HCT116 (cell line): ENCODE measurements around the gene CCDC121. TPM values are rescaled to one million over a fixed set of nuclear protein-coding genes. Genes with fewer than 3 reads are reported as not detected.
"Not testable (repeated sequence)": the region's sequence is repeated elsewhere in the genome, so short reads cannot be mapped to it uniquely, and the experiment has no call there.

Experiments used
- ATAC-seq: fragments of 200-7000 bp; cut with Tn5 transposase; 2 replicates; pipeline ENCODE4 v1.9.1; 2020; ENCODE audit warnings: mild to moderate bottlenecking, moderate library complexity
- BruUV-seq: library from RNA; stranded (reverse); fragments of 400-500 nt; replicated peaks from 2 replicates; lab custom pipeline; 2021; lab: Mats Ljungman, UMichigan
- CTCF ChIA-PET: fragments of 300-600 bp; sonication (Branson Sonifier 250); formaldehyde crosslinking; loops from one replicate; lab custom pipeline; 2021; ENCODE audit warnings: antibody characterized with exemption; lab: Charles Lee
- POLR2A ChIA-PET: fragments of 300-600, 350-600 bp; sonication (Branson Sonifier 250); formaldehyde crosslinking; loops from one replicate; lab custom pipeline; 2021; ENCODE audit warnings: antibody characterized with exemption; lab: Charles Lee
- RAD21 ChIA-PET, 2 experiments: fragments of 300-600 bp; sonication (Branson Sonifier 250); formaldehyde crosslinking; loops; one replicate each; lab custom pipeline; 2023; ENCODE audit warnings: low total read pairs in 2 of 2; ENCODE audit not compliant: uncharacterized antibody in 2 of 2, unreplicated experiment in 2 of 2, low non-redundant PET in 1 of 2; lab: Charles Lee
- DNase-seq: peaks from one replicate; pipeline ENCODE4 v3.0.0-alpha.2; 2010; ENCODE audit warnings: low read depth, low spot score
- H2AFZ ChIP-seq: fragments of 200-600 bp; shearing (Covaris generic), sonication (generic); 2 replicates; pipeline ENCODE4 v1.6.1; 2017; ENCODE audit warnings: low read depth, mixed run types, mixed read lengths, antibody characterized with exemption, low read length; ENCODE audit not compliant: poor library complexity, severe bottlenecking
- H3K27ac ChIP-seq: 2 replicates; pipeline ENCODE4 v1.5.1; 2012; ENCODE audit warnings: low read depth, low read length
- H3K27me3 ChIP-seq: fragments of 200-600 bp; sonication (generic); 2 replicates; pipeline ENCODE4 v1.6.1; 2016; ENCODE audit warnings: mixed run types, low read length, mixed read lengths; ENCODE audit not compliant: insufficient read depth
- H3K36me3 ChIP-seq, 2 experiments: fragments of 200-500 bp in 1 of 2; fragments of 200-600 bp in 1 of 2; sonication (Bioruptor generic) in 1 of 2; sonication (generic) in 1 of 2; 2 replicates each; pipeline versions ENCODE4 v1.5.1 to v1.6.1; 2014 to 2016; ENCODE audit warnings: low read length in 2 of 2, inconsistent platforms in 1 of 2, mixed read lengths in 1 of 2, mixed run types in 1 of 2; ENCODE audit not compliant: insufficient read depth in 2 of 2, control insufficient read depth in 1 of 2
- H3K4me1 ChIP-seq, 2 experiments: fragments of 200-600 bp in 1 of 2; sonication (generic) in 1 of 2; 2 replicates each; pipeline versions ENCODE4 v1.5.1 to v1.6.1; 2012 to 2017; ENCODE audit warnings: low read length in 2 of 2, inconsistent platforms in 1 of 2, mild to moderate bottlenecking in 1 of 2, mixed read lengths in 1 of 2, mixed run types in 1 of 2, moderate library complexity in 1 of 2; ENCODE audit not compliant: insufficient read depth in 2 of 2, control insufficient read depth in 1 of 2
- H3K4me2 ChIP-seq: fragments of 200-600 bp; sonication (generic); 2 replicates; pipeline ENCODE4 v1.6.1; 2017; ENCODE audit warnings: mixed run types, low read length, mixed read lengths
- H3K4me3 ChIP-seq, 2 experiments: fragments of 200-600 bp in 1 of 2; sonication (generic) in 1 of 2; replicated peaks in 1 of 2; 2 replicates each; pipeline ENCODE4 v1.5.1; 2011 to 2016; ENCODE audit warnings: low read length in 2 of 2, control low read depth in 1 of 2, low read depth in 1 of 2, mild to moderate bottlenecking in 1 of 2, mixed read lengths in 1 of 2, mixed run types in 1 of 2
- H3K79me2 ChIP-seq: fragments of 200-600 bp; sonication (generic); 2 replicates; pipeline ENCODE4 v1.6.1; 2017; ENCODE audit warnings: mild to moderate bottlenecking, mixed run types, low read length, moderate library complexity, mixed read lengths; ENCODE audit not compliant: insufficient read depth
- H3K9ac ChIP-seq: fragments of 200-600 bp; sonication (generic); 2 replicates; pipeline ENCODE4 v1.6.1; 2016; ENCODE audit warnings: low read length, mixed read lengths
- H3K9me2 ChIP-seq: fragments of 200-600 bp; sonication (generic), shearing (Covaris generic); 2 replicates; pipeline ENCODE4 v1.6.1; 2017; ENCODE audit warnings: mixed run types, mild to moderate bottlenecking, moderate library complexity; ENCODE audit not compliant: insufficient read depth
- H3K9me3 ChIP-seq, 2 experiments: fragments of 200-500 bp in 1 of 2; fragments of 200-600 bp in 1 of 2; sonication (Bioruptor generic) in 1 of 2; sonication (generic) in 1 of 2; 2 replicates each; pipeline ENCODE4 v1.6.1; 2014 to 2017; ENCODE audit warnings: low read length in 2 of 2, mixed read lengths in 2 of 2, inconsistent platforms in 1 of 2, low read depth in 1 of 2, mild to moderate bottlenecking in 1 of 2, mixed run types in 1 of 2, moderate library complexity in 1 of 2; ENCODE audit not compliant: control insufficient read depth in 1 of 2, insufficient read depth in 1 of 2
- H4K20me1 ChIP-seq: fragments of 200-600 bp; sonication (generic), shearing (Covaris generic); 2 replicates; pipeline ENCODE4 v1.6.1; 2017; ENCODE audit warnings: mixed run types, mild to moderate bottlenecking, moderate library complexity; ENCODE audit not compliant: insufficient read depth
- CBX3 ChIP-seq: IDR thresholded peaks from 2 replicates; pipeline ENCODE4 v1.6.1; 2012; ENCODE audit warnings: low read depth
- CEBPB ChIP-seq: IDR thresholded peaks from 2 replicates; pipeline ENCODE4 v1.6.1; 2012; ENCODE audit warnings: low read depth
- EZH2 ChIP-seq: fragments of 200-600 bp; sonication (generic); IDR thresholded peaks from 2 replicates; pipeline ENCODE4 v1.6.1; 2017; ENCODE audit warnings: antibody characterized with exemption, mixed run types
- EZH2phosphoT487 ChIP-seq: fragments of 200-600 bp; IDR thresholded peaks from 2 replicates; pipeline ENCODE4 v1.6.1; 2018; ENCODE audit warnings: antibody characterized with exemption, borderline replicate concordance
- FOSL1 ChIP-seq: IDR thresholded peaks from 2 replicates; pipeline ENCODE4 v1.6.1; 2012; ENCODE audit warnings: low read depth
- JUND ChIP-seq: IDR thresholded peaks from 2 replicates; pipeline ENCODE4 v1.6.1; 2012
- POLR2A ChIP-seq: IDR thresholded peaks from 2 replicates; pipeline ENCODE4 v1.7.0; 2011; ENCODE audit warnings: borderline replicate concordance; ENCODE audit not compliant: insufficient read depth, insufficient read length; ENCODE audit errors: extremely low read depth
- RAD21 ChIP-seq: IDR thresholded peaks from 2 replicates; pipeline ENCODE4 v1.6.1; 2012; ENCODE audit warnings: low read depth, mild to moderate bottlenecking
- REST ChIP-seq: IDR thresholded peaks from 2 replicates; pipeline ENCODE4 v1.6.1; 2012; ENCODE audit warnings: low read depth
- SP1 ChIP-seq: IDR thresholded peaks from 2 replicates; pipeline ENCODE4 v1.6.1; 2012; ENCODE audit warnings: low read depth
- SRF ChIP-seq: IDR thresholded peaks from 2 replicates; pipeline ENCODE4 v1.6.1; 2012; ENCODE audit warnings: low read depth
- TCF7L2 ChIP-seq: IDR thresholded peaks from 2 replicates; pipeline ENCODE4 v1.7.0; 2011; ENCODE audit warnings: borderline replicate concordance, inconsistent platforms; ENCODE audit not compliant: insufficient read depth, insufficient read length; ENCODE audit errors: extremely low read depth
- ZFX ChIP-seq: fragments of 450-650 bp; IDR thresholded peaks from 2 replicates; pipeline ENCODE4 v1.6.1; 2017
- intact Hi-C: fragments of 100-400 bp; cut with micrococcal nuclease; formaldehyde crosslinking; loops from 2 replicates; pipeline ENCODE4 v1.10.0; 2022
- total RNA-seq: library from RNA; stranded (reverse); gene quantifications from one replicate; pipeline ENCODE4 v1.2.1, GENCODE V29; 2021; ENCODE audit not compliant: unreplicated experiment
- TF ChIP-seq, protein P1 (sequence below): IDR thresholded peaks from 2 replicates; pipeline ENCODE4 v1.6.1; 2012

The CCDC121 gene
- total RNA-seq, 1 experiment from 2014 or later = 2.1 TPM

DNA sequence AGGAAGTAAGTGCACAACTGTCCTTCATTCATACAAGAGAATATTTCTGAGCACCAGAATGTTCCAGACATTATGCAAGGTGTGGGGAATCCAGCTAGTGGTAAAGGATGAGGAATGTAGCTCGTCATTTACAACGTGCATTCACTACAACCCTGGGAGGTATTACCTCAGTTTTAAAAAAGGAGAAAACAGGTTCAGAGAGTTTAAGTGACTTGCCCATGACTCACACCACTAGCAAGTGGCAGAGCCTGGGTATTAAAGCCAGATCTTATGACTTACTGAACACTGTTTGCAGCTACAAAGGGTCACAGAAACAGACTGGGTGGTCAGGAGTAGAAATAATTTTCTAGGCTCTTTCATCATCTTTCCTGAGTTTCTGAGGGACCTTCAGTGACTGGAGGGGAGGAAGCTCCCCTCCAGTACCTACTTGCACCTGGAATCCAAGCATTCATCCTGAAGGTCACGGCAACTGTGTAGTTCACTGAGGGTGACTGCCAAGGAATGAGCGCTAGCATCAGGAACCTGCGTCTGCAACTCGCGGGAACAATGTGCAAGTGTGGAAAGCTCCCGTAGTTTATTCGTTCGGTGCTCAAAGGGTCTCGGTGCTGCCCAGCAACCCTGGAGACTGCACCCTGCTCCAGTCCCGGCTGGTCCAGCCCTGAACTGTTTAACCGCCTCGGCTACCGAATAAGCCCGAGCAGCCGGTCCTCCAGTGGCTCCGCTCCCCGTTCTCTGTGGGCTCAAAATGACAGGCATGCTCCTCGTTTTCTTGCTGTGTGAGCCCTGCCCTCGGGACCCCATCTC lies 647 bp downstream of the CCDC121 start:
- H3K79me2 ChIP-seq = peaks cover 14% of the 10 kb centered on the region
- H3K4me1 ChIP-seq = peaks cover 9 to 24% of the 10 kb centered on the region in 2 experiments
- DNase-seq = peak; percentile 18
- POLR2A ChIA-PET = interaction anchor here (0.9 kb wide), 1 partner anchor 45 kb away, joined by 3 read pairs; the partner anchor contains the start of gene ZNF512
- TSS peak; percentile 71 for BruUV-seq
- no peak overlapping the region for H2AFZ ChIP-seq
- H3K4me2 ChIP-seq = peak overlapping the region; percentile 97
- CTCF ChIA-PET = interaction anchor here (1.0 kb wide), 1 partner anchor 55 kb away, joined by 4 read pairs; no protein-coding TSS in a partner anchor
- peak overlapping the region; percentile 91 to 93 for H3K4me3 ChIP-seq
- intact Hi-C loops = loop anchor here (2.0 to 10.0 kb wide), 2 partner anchors 183 to 219 kb away; partner anchors contain the start of genes KRTCAP3 and PPM1G
- no peaks in the 10 kb centered on the region for H3K9me3 ChIP-seq
- H4K20me1 ChIP-seq = no peaks in the 10 kb centered on the region
- no peak for TF ChIP-seq CBX3
- no peak for TF ChIP-seq TCF7L2
- no peak for TF ChIP-seq POLR2A
- TF ChIP-seq CEBPB = 0 out of 2 replicates have a peak, but pooled peaks have one; percentile 14
- no peak for TF ChIP-seq EZH2
- TF ChIP-seq REST = no peak
- TF ChIP-seq SP1 = no peak; the same call in 1 of the 2 replicates
- TF ChIP-seq JUND = peak; percentile 46; the same call in 1 of the 2 replicates
- TF ChIP-seq FOSL1 = peak; percentile 63; the same call in 1 of the 2 replicates
- peak; percentile 14; the same call in 1 of the 2 replicates for TF ChIP-seq RAD21
- TF ChIP-seq, protein P1, sequence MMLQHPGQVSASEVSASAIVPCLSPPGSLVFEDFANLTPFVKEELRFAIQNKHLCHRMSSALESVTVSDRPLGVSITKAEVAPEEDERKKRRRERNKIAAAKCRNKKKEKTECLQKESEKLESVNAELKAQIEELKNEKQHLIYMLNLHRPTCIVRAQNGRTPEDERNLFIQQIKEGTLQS = no peak
- TF ChIP-seq EZH2phosphoT487 = no peak
- no peak for TF ChIP-seq SRF
- no peak for TF ChIP-seq ZFX
- RAD21 ChIA-PET = interaction anchor here in 1 of 2 experiments (0.8 kb wide), 1 partner anchor 199 kb away, joined by 3 read pairs; no protein-coding TSS in a partner anchor
- H3K36me3 ChIP-seq = peaks cover 14 to 17% of the 10 kb centered on the region in 2 experiments; a peak in 2 of 4 replicates
- peak overlapping the region; percentile 88 for H3K9ac ChIP-seq
- H3K27ac ChIP-seq = peak overlapping the region; percentile 46
- no peaks in the 10 kb centered on the region for H3K9me2 ChIP-seq
- peak; percentile 53 for ATAC-seq
- H3K27me3 ChIP-seq = no peaks in the 10 kb centered on the region

- H3K4me2 ChIP-seq, BruUV-seq, H3K9me3 ChIP-seq, H3K4me3 ChIP-seq, H3K9ac ChIP-seq, H3K27me3 ChIP-seq, H2AFZ ChIP-seq, H3K9me2 ChIP-seq, CTCF ChIA-PET, ATAC-seq, POLR2A ChIA-PET, H4K20me1 ChIP-seq, RAD21 ChIA-PET, H3K27ac ChIP-seq, DNase-seq: not testable (repeated sequence)
- intact Hi-C loops = loop anchor here (10.0 kb wide), 1 partner anchor 182 kb away; the partner anchor contains the start of gene KRTCAP3
- H3K36me3 ChIP-seq = peaks cover 14 to 22% of the 10 kb centered on the region in 2 experiments; a peak in 3 of 4 replicates
- H3K79me2 ChIP-seq = peaks cover 14% of the 10 kb centered on the region
- peaks cover 9 to 30% of the 10 kb centered on the region in 2 experiments for H3K4me1 ChIP-seq
Observed at GRCh38 chr2:27626921-27627320, 1.9 kb downstream of the CCDC121 start.
